Measurements from ENCODE around the gene TTC39C.

- TF ChIP-seq EP300 (IDR thresholded peaks at IDR 0.05) (no peak), CTCF (IDR thresholded peaks at IDR 0.05) (no peak), POLR2AphosphoS5 (IDR thresholded peaks at IDR 0.05) (no peak)
Observed at GRCh38 chr18:24138409-24138788, 123.8 kb downstream of the TTC39C start.
